Measurements from ENCODE around the gene ESRP2.

DNA sequence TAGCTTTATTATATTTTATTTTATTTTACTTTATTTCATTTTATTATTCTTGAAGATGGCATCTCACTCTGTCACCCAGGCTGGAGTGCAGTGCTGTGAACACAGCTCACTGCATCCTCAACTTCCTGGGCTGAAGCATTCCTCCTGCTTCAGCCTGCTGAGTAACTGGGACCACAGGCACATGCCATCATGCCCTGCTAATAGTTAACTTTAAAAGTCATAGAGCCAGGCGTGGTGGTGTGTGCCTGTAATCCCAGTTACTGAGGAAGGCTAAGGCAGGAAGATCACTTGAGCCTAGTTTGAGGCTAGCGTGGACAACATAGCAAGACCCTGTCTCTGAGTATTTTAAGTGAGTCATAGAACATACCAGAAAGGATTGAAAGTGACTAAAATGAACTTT, 38.7 kb downstream of the ESRP2 start:
- TF ChIP-seq CTCF (IDR thresholded peaks at IDR 0.05), result no peak
- TF ChIP-seq POLR2A (IDR thresholded peaks at IDR 0.05), result no peak
